ENCODE measurements around the gene CYFIP1. TPM values are rescaled to one million over a fixed set of nuclear protein-coding genes. Genes with fewer than 3 reads are reported as not detected.

Gene CYFIP1
- total and polyA plus RNA-seq, 9 of the 15 experiments (the other 6 are each of a cell fraction or from before 2014, with no cell fraction given), result 3.8 to 59.8 (median 28.3) TPM

GRCh38 chr15:22884344-22884743, 95.8 kb downstream of the CYFIP1 start:
- ChIA-PET CTCF (ENCODE audit: low intra/inter-chr PET ratio) (no interaction called here), POLR2A (no interaction called here)
- Histone ChIP-seq H3K79me2 (ENCODE audit: control insufficient read depth, insufficient read depth, low read length) (no peaks in the 10 kb centered on the region), H3K36me3 (ENCODE audit: control insufficient read depth, insufficient read depth, low read length) (peaks cover 22% of the 10 kb centered on the region; the same call in 2 of the 3 replicates), H3K4me2 (ENCODE audit: insufficient read depth, low read length) (no peak overlapping the region), H3K9me3 (replicated peaks; ENCODE audit: control insufficient read depth, insufficient read depth, low read depth, low read length) (no peaks in the 10 kb centered on the region), H3K9me1 (ENCODE audit: control insufficient read depth, insufficient read depth, low read length) (no peaks in the 10 kb centered on the region), H3K9ac (ENCODE audit: insufficient read depth in 1 of 2, low read depth in 2 of 2, low read length in 2 of 2) (no peak overlapping the region), H3K27ac (ENCODE audit: extremely low read depth, low read depth, low read length) (no peak overlapping the region), H3K4me3 (no peak overlapping the region), H3K4me1 (replicated peaks in 1 of 2; ENCODE audit: control insufficient read depth in 2 of 2, insufficient read depth in 2 of 2, low read length in 2 of 2) (peaks cover 18 to 36% of the 10 kb centered on the region in 2 experiments; a peak in 4 of 5 replicates), H3K27me3 (ENCODE audit: control insufficient read depth in 2 of 2, insufficient read depth in 2 of 2, low read length in 2 of 2) (no peaks in the 10 kb centered on the region), H4K20me1 (replicated peaks; ENCODE audit: control insufficient read depth, insufficient read depth, low read length) (no peaks in the 10 kb centered on the region), H2AFZ (ENCODE audit: low read depth, low read length) (no peak overlapping the region)
- DNase-seq (ENCODE audit: extremely low read depth in 1 of 4, low spot score in 3 of 4) (no peak), ATAC-seq (peak; percentile 39; the same call in 2 of the 3 replicates), FAIRE-seq (no peak)
- intact Hi-C loops (cut with micrococcal nuclease) (no loop called here), in situ Hi-C loops (cut with MboI) (no loop called here)
- TF ChIP-seq ZNF277 (CRISPR knock-in tag; IDR thresholded peaks at IDR 0.05; ENCODE audit: borderline replicate concordance) (no peak), SNIP1 (IDR thresholded peaks at IDR 0.05; ENCODE audit: low read depth) (no peak), RAD21 (CRISPR knock-in tag; conservative IDR thresholded peaks at IDR 0.05 in 1 of 2, IDR thresholded peaks at IDR 0.05 in 1 of 2) (0 out of 4 replicates have a peak, but pooled peaks of 1 of the 2 experiments have one; percentile 21), CTCF (IDR thresholded peaks at IDR 0.05 in 2 of 3, conservative IDR thresholded peaks at IDR 0.05 in 1 of 3; ENCODE audit: insufficient read depth in 2 of 3, low read depth in 1 of 3, low read length in 3 of 3) (0 out of 6 replicates have a peak, but pooled peaks have one; percentile 7 to 26 (median 15))
- no TSS peak for BruUV-seq (replicated peaks)
- WGBS (ENCODE audit: insufficient coverage, low coverage, missing lambda C conversion rate), result 33% methylated on average over 1 of the region's 1 CpG

Data from K562 (cell line).